ENCODE measurements around the gene ZNF488.
A peak's percentile ranks its signal among the peaks of the same experiment; 100 is the strongest.
"Not testable (repeated sequence)": the region's sequence is repeated elsewhere in the genome, so short reads cannot be mapped to it uniquely, and the experiment has no call there.

The ZNF488 gene, protein sequence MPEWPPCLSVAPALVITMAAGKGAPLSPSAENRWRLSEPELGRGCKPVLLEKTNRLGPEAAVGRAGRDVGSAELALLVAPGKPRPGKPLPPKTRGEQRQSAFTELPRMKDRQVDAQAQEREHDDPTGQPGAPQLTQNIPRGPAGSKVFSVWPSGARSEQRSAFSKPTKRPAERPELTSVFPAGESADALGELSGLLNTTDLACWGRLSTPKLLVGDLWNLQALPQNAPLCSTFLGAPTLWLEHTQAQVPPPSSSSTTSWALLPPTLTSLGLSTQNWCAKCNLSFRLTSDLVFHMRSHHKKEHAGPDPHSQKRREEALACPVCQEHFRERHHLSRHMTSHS

DNA sequence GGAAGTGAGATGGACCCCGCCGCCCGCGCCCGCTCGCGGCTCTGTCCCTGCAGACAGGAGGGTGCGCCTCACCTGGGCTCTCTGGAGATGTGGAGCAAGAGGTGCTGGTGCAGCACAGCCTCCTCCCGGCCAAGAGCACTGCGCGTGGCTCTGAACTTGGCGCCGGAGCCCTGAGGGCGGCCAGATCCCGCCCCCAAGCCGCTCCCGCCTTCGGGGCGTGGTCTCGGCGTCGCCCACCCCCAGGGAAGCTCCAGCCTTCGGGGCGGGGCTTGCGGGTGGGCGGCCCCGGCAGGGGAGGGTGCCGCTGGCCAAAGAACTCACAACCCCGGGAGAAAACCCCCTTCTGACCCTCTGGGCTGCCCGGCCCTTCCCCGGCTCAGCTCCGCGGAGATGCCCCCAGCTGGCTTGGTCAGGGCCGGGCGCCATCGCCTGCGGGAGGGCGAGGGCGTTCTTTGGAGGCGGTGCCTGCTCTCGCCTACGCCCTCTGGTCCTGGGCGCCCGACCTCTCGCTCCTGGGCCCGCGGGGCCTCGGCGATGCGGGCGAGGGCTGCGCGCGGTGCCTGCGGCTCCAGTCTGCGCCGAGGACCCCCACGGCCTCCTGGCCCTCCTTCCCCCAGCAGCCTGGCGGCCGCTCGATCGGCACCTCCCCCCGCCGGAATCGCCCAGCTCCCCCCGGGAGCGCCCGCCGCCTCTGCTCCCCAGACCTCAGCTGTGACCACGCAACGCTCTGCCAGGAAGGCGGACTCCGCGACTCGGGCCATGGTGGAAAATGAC lies at the start of gene ZNF488:
Gene ZNF488, minus strand, starts transcription at position 146 of the 774 bp plus-strand sequence. CDS start 15,464 bp downstream, outside the sequence.
- DNase-seq = peak; percentile 94

DNA sequence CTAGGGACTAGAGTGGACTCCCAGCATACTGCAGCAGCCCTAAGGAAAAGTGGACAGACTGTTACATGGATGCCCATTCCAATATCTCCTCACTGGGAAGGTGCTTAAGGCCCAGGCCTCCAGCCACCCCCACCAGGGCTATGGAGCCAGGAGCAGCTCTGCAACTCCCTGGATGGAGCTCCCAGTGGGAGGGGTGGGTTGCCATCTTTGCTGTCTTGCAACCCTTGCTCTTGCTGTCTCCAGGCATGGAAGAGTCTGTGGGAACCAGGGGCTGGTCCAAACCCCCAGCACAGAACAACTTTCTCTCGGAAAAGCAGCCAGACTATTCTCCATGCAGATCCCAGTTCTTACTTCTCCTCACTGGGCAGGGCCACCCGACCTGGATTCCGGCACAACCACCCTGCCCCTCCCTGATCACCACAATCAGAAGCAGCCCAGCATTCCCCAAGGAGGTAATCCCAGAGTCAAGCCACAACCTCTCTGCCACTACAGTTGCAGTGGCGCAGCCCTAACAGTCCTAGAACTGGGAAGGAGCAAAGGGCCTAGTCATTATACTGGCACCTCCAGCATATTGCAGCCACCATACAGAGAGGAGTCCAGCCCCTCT lies 41.8 kb upstream of the ZNF488 start:
- DNase-seq = no peak

DNA sequence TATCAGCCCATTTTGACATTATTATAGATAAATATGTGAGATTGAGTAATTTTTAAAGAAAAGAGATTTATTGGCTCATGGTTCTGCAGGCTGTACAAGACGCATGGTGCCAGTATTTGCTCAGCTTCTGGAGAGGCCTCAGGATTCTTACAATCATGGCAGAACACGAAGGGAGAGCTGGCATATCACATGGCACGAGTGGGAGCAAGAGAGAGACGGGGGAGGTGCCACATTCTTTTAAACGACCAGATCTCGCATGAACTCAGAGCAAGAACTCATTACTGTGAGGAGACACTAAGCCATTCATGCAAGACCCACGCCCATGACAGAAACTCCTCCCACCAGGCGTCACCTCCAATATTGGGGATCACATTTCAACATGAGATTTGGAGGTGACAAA lies 40.1 kb upstream of the ZNF488 start:
- DNase-seq = no peak

DNA sequence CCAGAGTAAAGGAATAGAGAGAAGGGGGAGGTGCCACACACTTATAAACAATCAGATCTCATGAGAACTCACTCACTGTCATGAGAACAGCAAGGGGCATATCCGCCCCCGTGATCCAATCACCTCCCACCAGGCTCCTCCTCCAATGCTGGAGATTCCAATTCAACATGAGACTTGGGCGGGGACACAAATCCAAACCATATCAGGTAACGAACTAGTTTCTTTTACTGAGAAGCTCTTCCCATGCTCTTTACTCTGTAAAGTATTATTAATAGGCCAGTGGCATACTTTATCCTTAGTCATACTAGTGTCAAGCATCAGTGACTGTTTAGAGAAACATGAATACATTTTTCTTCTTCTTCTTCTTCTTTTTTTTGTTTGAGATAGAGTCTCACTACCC lies 39.4 kb upstream of the ZNF488 start:
- no peak for DNase-seq

DNA sequence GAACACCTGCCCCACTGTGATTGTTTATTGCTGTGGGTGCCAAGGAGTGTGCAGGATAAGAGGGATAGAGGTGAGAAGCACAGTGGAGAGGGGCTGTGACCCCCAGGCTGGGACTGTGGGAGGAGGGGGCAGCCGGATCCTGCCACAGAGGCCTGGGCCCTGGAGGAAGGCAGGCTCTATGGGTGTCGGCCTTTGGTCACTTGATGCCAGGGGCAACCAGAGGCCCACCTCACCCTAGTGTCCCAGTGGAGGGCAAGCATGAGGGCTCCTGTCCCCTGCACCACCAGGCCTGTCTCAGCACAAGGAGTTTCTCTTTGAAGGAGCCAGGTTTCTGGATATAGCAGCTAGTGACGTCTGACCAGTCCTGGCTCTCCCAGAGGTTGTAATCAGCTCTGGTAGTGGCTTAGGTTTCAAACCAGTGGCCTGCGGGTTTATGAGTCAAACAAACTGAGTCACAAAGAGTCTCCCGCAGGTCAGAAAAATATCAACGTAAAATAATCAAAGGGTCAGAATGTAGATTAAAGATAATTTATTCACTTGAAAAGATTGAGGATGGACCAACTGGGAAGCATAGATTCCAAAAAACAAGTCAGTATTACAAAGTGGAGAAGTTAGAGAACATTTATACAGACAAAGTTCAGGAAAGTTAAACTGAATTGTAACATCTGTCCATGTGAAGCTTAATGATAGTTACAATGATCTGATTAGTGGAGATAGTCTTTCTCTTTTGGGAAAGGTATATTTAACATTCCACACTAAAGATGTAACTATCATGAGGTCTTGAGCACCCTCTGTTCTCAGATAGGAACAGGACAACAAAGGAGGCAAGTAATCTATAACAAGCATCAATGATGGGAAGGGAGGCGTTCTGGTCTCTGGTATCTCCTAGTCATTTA lies 37.2 kb upstream of the ZNF488 start:
- no peak for DNase-seq

DNA sequence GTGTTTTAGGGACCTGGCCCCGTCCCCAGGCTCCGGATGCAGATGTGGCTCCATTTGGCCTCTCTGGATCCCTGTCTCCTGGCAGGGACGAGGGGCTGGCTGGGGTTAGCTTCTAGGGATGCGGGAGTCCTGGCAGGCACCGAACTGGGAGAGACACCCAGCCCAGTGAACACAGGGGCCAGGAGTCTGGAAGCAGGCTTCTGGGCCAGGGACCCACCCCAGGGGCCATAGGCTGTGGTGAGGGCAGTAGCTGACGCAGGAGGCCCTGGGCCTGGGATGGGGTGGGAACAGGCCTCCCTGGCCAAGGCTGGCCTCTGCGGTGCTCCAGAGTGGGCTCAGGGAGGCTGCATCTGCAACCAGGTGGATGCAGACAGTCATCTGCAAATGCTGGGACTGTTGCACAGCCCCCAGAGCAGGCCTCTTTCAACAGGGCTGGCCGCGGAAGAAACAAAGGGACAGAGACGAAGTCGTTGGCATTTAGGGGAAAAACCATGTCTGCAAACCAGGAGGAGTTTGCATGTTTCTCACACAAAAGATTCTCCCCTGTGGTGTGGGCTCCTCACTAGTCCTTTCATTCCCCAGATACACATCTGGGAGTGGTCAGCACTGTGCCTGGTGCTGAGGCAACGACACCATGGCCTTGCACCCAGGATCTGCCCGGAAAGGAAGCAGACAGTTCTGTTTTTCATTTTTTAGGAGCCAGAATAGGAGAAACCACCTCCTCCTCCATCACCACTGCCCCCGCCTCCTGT lies 36.4 kb upstream of the ZNF488 start:
- no peak for DNase-seq

DNA sequence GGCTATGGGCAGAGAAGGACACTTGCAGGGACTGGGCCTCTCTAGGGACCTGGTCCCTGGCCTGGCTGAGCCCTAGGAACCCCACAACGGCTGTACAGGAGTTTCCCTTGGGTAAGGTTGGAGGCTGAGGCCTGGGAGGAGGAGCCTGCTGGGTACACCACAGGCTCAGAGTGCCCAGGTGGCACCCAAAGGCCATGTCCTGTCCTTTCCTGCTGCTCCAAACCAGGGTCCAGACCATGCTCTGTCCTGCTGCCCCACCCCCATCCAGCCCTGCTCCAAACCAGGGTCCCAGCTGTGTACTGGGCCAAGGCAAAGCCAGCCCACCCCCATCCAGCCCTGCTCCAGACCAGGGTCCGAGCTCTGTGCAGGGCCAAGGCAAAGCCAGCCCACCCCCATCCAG lies 35.3 kb upstream of the ZNF488 start:
- DNase-seq = no peak

DNA sequence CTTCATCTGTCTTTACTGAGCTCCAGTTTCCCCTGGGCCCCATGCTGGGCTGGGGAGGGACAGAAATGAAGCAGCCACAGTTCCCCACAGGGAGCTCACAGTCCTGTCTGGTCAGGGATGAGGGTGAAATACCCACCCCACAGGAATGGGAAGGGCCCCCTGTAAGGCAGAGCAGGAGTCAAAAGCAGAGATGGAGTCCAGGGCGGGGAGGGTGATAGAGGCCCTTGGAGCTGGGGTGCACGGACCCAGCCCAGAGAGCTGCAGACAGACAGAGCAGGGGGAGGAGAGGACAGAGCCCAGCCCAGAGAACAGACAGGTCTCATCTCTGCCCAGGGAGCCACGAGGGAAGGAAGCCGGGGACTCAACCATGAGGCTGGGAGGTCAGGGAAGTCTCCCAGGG lies 34.9 kb upstream of the ZNF488 start:
- DNase-seq = no peak

DNA sequence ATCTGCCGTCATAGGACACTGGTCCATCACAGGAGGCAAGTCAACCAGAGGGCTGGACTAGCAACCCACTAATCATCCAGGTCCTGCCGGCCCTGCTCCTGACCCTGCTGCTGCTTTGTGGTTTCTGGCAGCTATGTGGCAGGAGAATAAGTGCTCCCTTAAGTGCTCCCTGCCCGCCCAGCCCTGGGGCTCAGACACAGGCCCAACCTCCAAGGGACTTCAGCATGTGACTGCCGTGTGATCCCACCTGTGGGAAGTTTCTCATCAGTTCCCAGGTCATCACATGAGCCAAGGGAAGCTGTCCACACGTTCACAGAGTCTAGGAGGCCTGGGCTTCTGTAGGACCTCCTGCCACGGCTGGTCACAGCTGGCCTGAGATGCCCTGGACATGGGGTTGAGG lies 34.2 kb upstream of the ZNF488 start:
- no peak for DNase-seq

DNA sequence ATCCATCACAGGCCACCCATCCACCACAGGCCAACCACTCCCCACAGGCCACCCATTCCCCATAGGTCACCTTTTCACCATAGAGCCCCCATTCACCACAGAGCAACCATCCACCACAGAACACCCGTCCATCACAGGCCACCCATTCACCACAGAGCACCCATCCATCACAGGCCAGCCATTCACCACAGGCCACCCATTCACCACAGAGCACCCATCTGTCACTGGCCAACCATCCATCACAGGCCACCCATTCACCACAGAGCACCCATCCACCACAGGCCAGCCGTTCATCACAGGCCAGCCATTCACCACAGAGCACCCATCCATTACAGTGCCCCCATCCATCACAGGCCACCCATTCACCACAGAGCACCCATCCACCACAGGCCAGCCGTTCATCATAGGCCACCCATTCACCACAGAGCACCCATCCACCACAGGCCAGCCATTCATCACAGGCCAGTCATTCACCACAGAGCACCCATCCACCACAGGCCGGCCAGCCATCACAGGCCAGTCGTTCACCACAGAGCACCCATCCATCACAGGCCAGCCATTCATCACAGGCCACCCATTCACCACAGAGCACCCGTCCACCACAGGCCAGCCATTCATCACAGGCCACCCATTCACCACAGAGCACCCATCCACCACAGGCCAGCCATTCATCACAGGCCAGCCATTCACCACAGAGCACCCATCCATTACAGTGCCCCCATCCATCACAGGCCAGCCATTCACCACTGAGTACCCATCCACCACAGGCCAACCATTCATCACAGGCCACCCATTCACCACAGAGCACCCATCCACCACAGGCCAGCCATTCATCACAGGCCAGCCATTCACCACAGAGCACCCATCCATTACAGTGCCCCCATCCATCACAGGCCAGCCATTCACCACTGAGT lies 32.5 kb upstream of the ZNF488 start:
- DNase-seq = not testable (repeated sequence)

DNA sequence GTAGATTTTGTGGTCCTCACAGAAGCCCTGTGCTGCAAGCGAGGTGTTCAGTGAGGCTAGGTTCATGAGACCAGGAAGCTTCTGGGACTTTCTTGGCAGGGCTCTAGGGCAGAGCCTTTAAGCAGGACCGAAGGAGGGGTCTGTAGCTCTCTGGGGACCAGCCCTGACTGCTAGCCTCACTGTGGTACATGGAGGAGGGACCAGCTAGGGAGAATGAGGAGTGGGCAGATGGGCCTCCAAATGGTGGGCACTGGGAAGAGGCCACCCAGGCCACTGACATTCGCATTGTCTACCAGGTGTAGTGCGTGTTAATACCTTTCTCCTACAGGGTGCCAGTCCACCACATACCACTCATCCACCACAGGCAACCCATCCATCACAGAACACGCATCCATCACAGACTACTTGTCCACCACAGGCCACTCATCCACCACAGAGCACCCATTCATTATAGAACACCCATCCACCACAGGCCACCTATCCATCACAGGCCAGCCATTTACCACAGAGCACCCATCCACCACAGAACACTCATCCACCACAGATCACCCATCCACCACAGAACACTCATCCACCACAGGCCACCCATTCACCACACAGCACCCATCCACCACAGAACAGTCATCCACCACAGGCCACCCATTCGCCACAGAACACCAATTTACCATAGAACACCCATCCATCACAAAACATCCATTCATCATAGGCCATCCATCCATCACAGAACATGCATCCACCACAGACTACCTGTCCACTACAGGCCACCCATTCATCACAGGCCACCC lies 31.6 kb upstream of the ZNF488 start:
- DNase-seq = no peak

DNA sequence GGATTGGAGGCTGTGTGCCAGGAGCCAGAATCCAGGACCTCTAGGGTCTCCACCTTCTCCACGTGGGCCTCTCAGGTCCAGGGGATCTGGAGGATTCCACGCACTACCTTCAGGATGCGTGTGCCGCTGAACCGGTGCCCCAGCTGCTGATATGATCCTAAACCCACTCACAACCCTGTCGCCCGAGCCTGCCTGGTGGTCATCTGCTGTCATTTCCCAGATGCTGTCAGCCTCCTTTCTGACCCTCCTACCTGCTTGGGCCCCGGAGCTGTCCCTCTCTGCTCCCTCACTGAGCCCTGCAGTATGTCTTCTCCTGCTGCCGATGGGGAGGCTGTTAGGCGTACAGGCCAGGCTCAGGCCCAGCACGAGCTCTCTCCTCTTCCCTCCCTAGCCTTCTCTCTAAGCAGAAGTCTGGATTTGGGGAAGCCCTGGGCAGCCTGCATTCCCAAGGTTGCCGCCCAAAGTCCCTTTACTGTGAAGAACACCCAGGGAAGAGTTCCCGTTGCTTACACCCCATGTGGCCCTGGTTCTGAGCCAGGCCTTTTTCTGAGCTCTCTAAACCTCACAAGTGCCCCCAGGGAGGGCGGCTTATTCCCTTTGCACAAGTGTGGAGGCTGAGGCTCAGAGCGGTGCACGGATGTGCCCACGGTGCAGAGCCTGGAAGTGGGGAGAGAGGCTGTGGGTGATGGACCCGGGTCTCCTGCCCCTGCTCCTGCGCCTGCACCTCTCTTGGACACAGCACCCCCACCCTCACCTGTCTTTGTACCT lies 30.8 kb upstream of the ZNF488 start:
- no peak for DNase-seq

DNA sequence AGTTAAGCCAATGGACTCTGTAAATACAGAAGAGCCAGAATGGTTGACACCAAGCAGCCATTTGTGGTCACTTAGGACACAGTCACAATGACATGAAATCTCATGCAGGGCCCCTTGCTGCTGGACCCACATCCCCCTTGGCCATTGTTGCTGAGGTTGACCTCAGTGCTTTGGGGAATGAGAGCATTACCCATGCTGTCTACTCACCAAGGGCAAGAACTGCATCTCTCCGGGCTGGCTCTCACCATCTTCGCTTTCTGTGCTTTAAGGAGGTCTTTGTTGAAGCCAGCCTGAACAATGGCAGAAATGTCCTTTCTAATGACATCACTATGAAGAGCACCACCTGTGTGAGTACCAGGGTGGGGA lies 30.1 kb upstream of the ZNF488 start:
- DNase-seq = no peak

DNA sequence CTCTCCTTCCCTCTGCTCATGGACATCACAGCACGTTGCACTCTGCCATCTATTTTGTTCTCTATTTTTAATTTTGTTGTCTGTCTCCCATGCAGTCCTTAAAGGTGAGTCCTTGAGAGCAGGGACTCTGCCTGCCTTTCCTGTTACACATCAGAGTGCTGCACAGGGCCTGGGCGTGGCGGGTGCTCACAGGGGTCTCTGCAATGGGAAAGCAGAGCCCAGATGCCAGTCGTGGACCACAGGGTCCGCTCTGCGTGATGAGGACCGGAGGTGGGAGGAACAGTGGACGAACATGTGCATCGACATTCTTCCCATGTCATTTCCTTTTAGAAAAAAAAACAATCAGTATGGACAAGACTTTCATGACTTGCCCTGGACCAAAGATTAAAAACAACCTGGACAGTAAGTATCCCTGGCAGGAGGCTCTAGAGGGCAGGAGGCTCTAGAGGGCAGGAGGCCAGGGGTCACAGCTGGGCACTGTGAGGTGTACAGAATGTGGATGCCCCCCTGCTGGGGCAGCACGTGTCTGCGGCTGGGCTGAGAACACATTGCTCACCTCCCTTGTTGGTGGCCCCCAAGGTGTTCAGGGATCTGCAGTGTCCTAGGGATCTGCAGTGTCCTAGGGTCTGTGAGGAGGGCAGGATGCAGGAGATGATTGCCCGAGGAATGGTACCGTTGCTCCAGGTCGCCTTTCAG lies 29.6 kb upstream of the ZNF488 start:
- DNase-seq = no peak

DNA sequence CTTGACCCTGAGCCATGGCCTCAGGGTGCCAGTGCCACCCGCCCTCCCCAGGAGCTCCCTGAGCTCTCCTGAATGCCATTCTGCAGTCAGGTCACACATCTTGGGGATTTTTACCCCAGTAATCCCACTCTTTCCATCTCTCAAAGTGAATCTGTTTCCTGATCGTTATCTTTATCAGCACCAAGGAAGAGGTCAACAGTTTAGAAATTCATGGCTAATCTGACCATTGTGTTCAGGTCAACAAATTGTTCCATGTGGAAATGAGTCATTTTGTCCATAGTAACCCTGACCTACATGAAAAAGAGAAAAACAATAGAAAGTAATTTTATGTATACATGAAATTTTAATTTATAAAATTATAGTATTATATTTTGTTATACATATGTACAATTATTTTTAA lies 28.8 kb upstream of the ZNF488 start:
- DNase-seq = no peak

DNA sequence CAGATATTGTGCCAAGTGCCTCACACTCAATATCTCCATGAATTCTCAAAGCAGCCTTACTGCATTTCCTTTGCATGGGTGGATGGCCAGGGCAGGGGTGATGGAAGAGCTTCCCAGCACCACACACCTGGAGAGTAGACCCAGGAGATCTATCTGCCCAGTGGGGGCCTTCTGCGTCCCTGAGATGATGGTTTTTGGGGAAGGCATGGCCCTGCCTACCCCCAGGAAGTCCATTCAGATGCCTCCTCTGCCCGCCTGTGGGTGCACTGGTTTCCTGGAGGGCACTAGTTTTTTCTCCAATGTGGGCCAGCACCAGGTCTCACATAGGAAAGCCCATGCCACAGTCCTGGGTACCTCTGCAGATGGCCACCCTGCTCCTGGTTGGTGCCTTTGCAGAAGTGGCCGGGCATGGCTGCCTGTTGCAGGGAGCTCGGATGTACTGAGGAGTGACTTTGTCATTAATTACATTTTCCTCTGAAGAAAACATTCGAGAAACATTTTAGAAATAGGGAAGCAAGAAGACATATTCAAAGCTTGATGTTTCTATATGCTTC lies 28.2 kb upstream of the ZNF488 start:
- DNase-seq = no peak

DNA sequence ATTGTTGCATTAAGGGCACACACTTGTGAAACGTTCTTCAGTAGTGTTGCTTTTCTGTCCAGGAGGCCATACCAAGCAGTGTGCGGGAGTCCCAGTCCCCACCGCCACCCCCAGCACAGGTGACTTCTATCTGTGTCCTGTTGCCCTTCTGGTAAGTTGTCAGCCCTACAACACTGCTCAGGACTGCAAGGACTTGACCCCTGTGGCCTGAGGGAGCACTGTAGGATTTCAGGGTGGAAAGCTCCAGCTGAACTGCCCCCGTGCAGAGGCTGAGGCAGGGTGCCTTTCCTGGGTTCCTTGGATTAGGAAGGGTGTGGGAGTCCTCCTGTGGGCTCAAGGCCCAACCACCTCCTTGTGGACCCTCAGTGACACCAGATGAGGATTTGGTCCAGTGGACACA lies 26.8 kb upstream of the ZNF488 start:
- no peak for DNase-seq

DNA sequence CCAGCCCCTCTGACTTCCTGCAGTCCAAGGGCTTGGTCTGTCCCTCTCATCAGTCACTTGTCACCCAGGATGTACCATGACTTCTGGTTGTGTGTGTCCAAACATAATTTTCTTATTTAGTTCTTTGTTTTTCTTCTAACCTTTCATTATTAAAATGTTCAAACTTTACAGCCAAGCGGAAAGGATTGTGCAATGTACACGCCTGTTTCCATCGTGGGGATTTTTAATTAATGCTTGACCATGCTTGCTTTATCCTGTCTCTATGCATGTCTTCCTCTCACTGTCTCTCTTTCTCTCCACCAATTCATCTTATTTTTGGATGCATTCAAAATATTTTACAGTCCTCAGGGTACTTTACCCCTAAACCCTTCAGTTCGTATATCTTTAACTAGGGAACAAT lies 26.2 kb upstream of the ZNF488 start:
- no peak for DNase-seq

DNA sequence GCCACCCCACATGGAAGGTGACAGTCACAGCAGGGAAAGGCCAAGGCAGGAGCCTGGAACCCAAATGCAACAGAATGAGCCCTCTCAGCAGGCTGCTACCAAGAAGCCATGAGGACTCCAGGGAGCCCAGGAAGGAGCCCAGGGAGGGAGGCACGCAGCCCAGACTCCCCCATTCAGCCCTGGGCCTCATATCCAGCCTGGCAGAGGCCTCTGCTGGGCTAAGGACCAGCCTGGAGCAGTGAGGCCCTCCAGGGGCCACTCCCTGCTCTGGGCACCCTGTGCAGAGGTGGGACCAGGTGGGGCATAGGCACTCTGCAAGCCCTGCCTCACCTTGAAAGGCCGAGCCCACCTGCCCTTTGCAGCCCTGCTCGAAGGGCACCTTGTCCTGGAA lies 25.8 kb upstream of the ZNF488 start:
- DNase-seq = no peak
